Measurements from ENCODE around the gene RNF5.

RNF5 gene

GRCh38 chr6:32175711-32176475, 2.3 kb upstream of the RNF5 start, which contains the start of gene AGPAT1:
TSS of gene AGPAT1 (minus strand) at chr6:32176084. CDS start at chr6:32171496, 4,588 bp downstream.
- peak; percentile 95 for DNase-seq (ENCODE audit: low read depth)
- in situ Hi-C loops (cut with HindIII; ENCODE audit: low sequenced_read_pairs) = no loop called here
- TF ChIP-seq CTCF (IDR thresholded peaks at IDR 0.05; ENCODE audit: low read depth, low read length, missing control alignments) = no peak
- H3K4me3 ChIP-seq (ENCODE audit: low read depth, low read length) = peak within 1 kb of the TSS; percentile 100

GRCh38 chr6:32176476-32177182, 1.6 kb upstream of the RNF5 start:
- no peak for DNase-seq (ENCODE audit: low read depth)
- peak overlapping the region; percentile 100 for H3K4me3 ChIP-seq (ENCODE audit: low read depth, low read length)
- no peak for TF ChIP-seq CTCF (IDR thresholded peaks at IDR 0.05; ENCODE audit: low read depth, low read length, missing control alignments)
- in situ Hi-C loops (cut with HindIII; ENCODE audit: low sequenced_read_pairs) = no loop called here

GRCh38 chr6:32177183-32177787, 920 bp upstream of the RNF5 start:
- peak overlapping the region; percentile 100 for H3K4me3 ChIP-seq (ENCODE audit: low read depth, low read length)
- peak; percentile 24 for DNase-seq (ENCODE audit: low read depth)
- in situ Hi-C loops (cut with HindIII; ENCODE audit: low sequenced_read_pairs) = no loop called here
- no peak for TF ChIP-seq CTCF (IDR thresholded peaks at IDR 0.05; ENCODE audit: low read depth, low read length, missing control alignments)

- H3K4me3 ChIP-seq (ENCODE audit: low read depth, low read length) = peak overlapping the region; percentile 100
- DNase-seq (ENCODE audit: low read depth) = no peak
- in situ Hi-C loops (cut with HindIII; ENCODE audit: low sequenced_read_pairs) = no loop called here
- TF ChIP-seq CTCF (IDR thresholded peaks at IDR 0.05; ENCODE audit: low read depth, low read length, missing control alignments) = no peak
Observed at GRCh38 chr6:32178547-32179440, 589 bp downstream of the RNF5 start.

- no peak for DNase-seq (ENCODE audit: low read depth)
- no peak overlapping the region for H3K4me3 ChIP-seq (ENCODE audit: low read depth, low read length)
- in situ Hi-C loops (cut with HindIII; ENCODE audit: low sequenced_read_pairs) = loop anchor here (10.0 kb wide), 1 partner anchor 55 kb away; the partner anchor contains the start of gene ATF6B
- TF ChIP-seq CTCF (IDR thresholded peaks at IDR 0.05; ENCODE audit: low read depth, low read length, missing control alignments) = no peak
Observed at GRCh38 chr6:32179766-32180405, 1.7 kb downstream of the RNF5 start.

All from astrocyte of the cerebellum (primary cell).